HL-60 (cell line): ENCODE data around the gene TSPYL2.

ENCODE experiments used
- POLR2AphosphoS5 ChIP-seq: IDR thresholded peaks from 2 replicates; pipeline ENCODE4 v1.6.1; 2012; ENCODE audit warnings: low read depth
- TF ChIP-seq, protein P1 (sequence below): IDR thresholded peaks from 2 replicates; pipeline ENCODE4 v1.6.1; 2012; ENCODE audit warnings: low read depth; ENCODE audit not compliant: insufficient replicate concordance

DNA sequence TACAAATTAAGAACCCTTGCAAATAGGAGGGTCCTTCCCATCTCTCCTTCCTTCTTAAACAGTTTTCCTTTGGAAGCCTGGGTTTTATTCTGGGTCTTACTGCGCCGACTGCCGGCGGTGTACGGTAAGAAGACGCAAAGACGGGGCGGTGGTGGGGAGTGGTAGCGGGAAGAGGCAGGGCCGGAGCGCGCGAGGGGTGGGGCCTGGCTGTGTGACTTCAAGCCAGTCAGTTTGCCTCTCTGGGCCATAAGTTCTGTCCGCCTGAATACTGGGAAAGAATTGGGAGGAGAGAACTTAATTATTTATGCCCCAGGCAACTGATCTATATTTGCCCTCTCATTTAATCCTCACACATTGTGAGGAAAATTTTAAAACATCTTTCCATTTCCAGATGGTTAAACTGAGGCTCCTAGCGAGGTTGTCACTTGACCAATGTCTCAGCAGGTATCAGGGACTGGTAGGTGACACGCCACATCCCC, 11.0 kb downstream of the TSPYL2 start:
- TF ChIP-seq, protein P1, sequence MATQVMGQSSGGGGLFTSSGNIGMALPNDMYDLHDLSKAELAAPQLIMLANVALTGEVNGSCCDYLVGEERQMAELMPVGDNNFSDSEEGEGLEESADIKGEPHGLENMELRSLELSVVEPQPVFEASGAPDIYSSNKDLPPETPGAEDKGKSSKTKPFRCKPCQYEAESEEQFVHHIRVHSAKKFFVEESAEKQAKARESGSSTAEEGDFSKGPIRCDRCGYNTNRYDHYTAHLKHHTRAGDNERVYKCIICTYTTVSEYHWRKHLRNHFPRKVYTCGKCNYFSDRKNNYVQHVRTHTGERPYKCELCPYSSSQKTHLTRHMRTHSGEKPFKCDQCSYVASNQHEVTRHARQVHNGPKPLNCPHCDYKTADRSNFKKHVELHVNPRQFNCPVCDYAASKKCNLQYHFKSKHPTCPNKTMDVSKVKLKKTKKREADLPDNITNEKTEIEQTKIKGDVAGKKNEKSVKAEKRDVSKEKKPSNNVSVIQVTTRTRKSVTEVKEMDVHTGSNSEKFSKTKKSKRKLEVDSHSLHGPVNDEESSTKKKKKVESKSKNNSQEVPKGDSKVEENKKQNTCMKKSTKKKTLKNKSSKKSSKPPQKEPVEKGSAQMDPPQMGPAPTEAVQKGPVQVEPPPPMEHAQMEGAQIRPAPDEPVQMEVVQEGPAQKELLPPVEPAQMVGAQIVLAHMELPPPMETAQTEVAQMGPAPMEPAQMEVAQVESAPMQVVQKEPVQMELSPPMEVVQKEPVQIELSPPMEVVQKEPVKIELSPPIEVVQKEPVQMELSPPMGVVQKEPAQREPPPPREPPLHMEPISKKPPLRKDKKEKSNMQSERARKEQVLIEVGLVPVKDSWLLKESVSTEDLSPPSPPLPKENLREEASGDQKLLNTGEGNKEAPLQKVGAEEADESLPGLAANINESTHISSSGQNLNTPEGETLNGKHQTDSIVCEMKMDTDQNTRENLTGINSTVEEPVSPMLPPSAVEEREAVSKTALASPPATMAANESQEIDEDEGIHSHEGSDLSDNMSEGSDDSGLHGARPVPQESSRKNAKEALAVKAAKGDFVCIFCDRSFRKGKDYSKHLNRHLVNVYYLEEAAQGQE: no peak
- TF ChIP-seq POLR2AphosphoS5: no peak
